Vagina (tissue), 2 donors: ENCODE data around the gene GRK5. TPM values are rescaled to one million over a fixed set of nuclear protein-coding genes. Genes with fewer than 3 reads are reported as not detected.

ENCODE experiments used
- DNase-seq, 2 donors: peaks; one replicate each; pipeline ENCODE4 v3.0.0-alpha.2; 2017; ENCODE audit errors: extremely low spot score in 2 of 2
- H3K27ac ChIP-seq: fragments of 200-600 bp; sonication (generic); one replicate; pipeline ENCODE4 v1.5.1; 2019
- H3K27me3 ChIP-seq: fragments of 200-600 bp; sonication (generic); one replicate; pipeline ENCODE4 v1.5.1; 2019
- H3K36me3 ChIP-seq, 2 donors: fragments of 200-600 bp; sonication (generic); one replicate each; pipeline ENCODE4 v1.5.1; 2017 to 2019
- H3K4me1 ChIP-seq: fragments of 200-600 bp; sonication (generic); one replicate; pipeline ENCODE4 v1.5.1; 2019
- H3K4me3 ChIP-seq, 2 donors: fragments of 200-600 bp; sonication (generic); 1 replicate in 1 of 2; 2 replicates in 1 of 2; pipeline ENCODE4 v1.5.1; 2016 to 2019
- H3K9me3 ChIP-seq: fragments of 200-600 bp; sonication (generic); one replicate; pipeline ENCODE4 v1.5.1; 2019
- POLR2A ChIP-seq, 2 donors: fragments of 450-650 bp; IDR thresholded peaks; one replicate each; pipeline ENCODE4 v1.6.1; 2017; ENCODE audit warnings: antibody characterized with exemption in 2 of 2, mild to moderate bottlenecking in 2 of 2, moderate library complexity in 2 of 2
- POLR2AphosphoS5 ChIP-seq, 2 donors: sonication (generic); formaldehyde crosslinking; IDR thresholded peaks; one replicate each; pipeline ENCODE4 v1.9.0; 2017; ENCODE audit warnings: antibody characterized with exemption in 2 of 2, mild to moderate bottlenecking in 2 of 2, low read depth in 1 of 2; ENCODE audit not compliant: insufficient read depth in 1 of 2
- intact Hi-C: fragments of 100-400 bp; cut with DNase I; formaldehyde crosslinking; loops from one replicate; pipeline ENCODE4 v1.15.1; 2023
- total RNA-seq: library from RNA; depleted of rRNA; stranded (reverse); fragments of >200 nt; gene quantifications from one replicate; pipeline ENCODE4 v1.2.3, GENCODE V29; 2016
- TF ChIP-seq, protein P1 (sequence below), 3 experiments: fragments of 450-650 bp in 2 of 3; fragments of 200-600 bp in 1 of 3; sonication (generic) in 1 of 3; IDR thresholded peaks; one replicate each; pipeline ENCODE4 v1.5.1; 2017 to 2019; ENCODE audit warnings: antibody characterized with exemption in 3 of 3, mild to moderate bottlenecking in 2 of 3, moderate library complexity in 2 of 3

The GRK5 gene
- total RNA-seq, 1 donor from 2014 or later = 16.5 TPM

DNA sequence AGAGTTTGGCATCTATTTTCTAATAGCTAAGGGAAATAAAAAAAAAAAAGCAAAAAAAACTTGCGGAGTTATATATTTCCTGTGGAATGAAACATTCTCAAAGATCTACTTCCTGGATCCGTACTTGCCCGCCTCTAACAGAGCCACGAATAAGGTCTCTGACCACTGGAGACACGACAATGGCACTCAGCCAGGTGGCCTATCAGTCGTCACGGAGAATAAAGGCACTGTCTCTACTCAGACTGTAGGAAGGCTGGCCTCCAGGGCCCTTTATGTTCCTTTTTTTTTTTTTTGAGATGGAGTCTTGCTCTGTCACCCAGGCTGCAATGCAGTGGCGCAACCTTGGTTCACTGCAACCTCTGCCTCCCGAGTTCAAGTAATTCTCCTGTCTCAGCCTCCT, 276.5 kb downstream of the GRK5 start:
- no peaks in the 10 kb centered on the region for H3K27me3 ChIP-seq
- intact Hi-C loops = no loop called here
- DNase-seq = no peak
- no peak overlapping the region for H3K27ac ChIP-seq
- H3K9me3 ChIP-seq = no peaks in the 10 kb centered on the region
- peaks cover 2% of the 10 kb centered on the region for H3K4me1 ChIP-seq
- H3K4me3 ChIP-seq = no peak overlapping the region
- no peaks in the 10 kb centered on the region for H3K36me3 ChIP-seq
- TF ChIP-seq POLR2A (IDR thresholded peaks at IDR 0.05) = no peak

DNA sequence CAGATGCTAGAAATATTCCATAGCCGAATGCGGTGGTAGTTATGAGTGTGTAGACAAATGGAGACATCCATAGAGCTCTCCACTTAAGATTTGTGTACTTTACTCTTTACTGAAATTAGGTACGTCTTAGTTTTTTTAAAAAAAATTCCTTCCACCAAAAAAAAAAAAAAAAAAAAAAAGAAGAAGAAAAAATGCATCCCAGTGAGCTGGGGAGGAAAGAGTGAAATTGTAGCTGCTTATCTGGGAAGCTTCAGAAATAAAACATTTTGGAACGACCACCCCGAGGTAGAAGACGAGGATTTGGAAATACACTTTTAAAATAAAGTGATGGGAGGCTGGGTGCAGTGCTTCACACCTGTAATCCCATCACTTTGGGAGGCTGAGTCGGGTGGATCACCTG, 281.3 kb downstream of the GRK5 start:
- H3K4me1 ChIP-seq = peaks cover 14% of the 10 kb centered on the region
- no peak for DNase-seq
- intact Hi-C loops = no loop called here
- TF ChIP-seq POLR2A (IDR thresholded peaks at IDR 0.05) = no peak
- TF ChIP-seq, protein P1, sequence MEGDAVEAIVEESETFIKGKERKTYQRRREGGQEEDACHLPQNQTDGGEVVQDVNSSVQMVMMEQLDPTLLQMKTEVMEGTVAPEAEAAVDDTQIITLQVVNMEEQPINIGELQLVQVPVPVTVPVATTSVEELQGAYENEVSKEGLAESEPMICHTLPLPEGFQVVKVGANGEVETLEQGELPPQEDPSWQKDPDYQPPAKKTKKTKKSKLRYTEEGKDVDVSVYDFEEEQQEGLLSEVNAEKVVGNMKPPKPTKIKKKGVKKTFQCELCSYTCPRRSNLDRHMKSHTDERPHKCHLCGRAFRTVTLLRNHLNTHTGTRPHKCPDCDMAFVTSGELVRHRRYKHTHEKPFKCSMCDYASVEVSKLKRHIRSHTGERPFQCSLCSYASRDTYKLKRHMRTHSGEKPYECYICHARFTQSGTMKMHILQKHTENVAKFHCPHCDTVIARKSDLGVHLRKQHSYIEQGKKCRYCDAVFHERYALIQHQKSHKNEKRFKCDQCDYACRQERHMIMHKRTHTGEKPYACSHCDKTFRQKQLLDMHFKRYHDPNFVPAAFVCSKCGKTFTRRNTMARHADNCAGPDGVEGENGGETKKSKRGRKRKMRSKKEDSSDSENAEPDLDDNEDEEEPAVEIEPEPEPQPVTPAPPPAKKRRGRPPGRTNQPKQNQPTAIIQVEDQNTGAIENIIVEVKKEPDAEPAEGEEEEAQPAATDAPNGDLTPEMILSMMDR (IDR thresholded peaks at IDR 0.05) = no peak
- TF ChIP-seq POLR2AphosphoS5 (IDR thresholded peaks at IDR 0.05; ENCODE audit: insufficient read depth in 1 of 2, low read depth in 1 of 2) = no peak
- H3K27me3 ChIP-seq = no peaks in the 10 kb centered on the region
- no peaks in the 10 kb centered on the region for H3K36me3 ChIP-seq
- H3K27ac ChIP-seq = no peak overlapping the region
- H3K4me3 ChIP-seq = no peak overlapping the region
- H3K9me3 ChIP-seq = no peaks in the 10 kb centered on the region

DNA sequence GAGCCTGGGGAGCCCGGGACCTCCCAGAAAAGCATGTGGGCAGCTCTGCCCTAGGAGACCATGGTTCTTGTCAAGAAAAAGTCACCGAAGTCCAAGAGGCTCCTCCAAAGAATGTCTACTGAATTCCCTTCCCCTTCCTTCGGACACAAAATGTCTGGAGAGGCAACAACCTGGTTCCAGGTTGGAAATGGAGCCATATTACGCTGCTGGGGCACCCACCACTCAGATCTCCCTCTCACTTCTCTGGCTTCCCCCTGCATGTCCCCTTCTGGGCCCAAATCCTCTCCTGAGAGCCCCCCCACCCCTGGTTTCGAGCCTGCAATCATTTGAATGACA, 282.6 kb downstream of the GRK5 start:
- Histone ChIP-seq H3K36me3 (no peaks in the 10 kb centered on the region), H3K9me3 (no peaks in the 10 kb centered on the region), H3K27ac (peak overlapping the region; percentile 4), H3K4me3 (peak overlapping the region; percentile 23 to 42), H3K27me3 (no peaks in the 10 kb centered on the region), H3K4me1 (peaks cover 25% of the 10 kb centered on the region)
- intact Hi-C loops = no loop called here
- DNase-seq = no peak
- no peak for TF ChIP-seq POLR2A (IDR thresholded peaks at IDR 0.05)
- TF ChIP-seq POLR2AphosphoS5 (IDR thresholded peaks at IDR 0.05; ENCODE audit: insufficient read depth in 1 of 2, low read depth in 1 of 2) = no peak
- TF ChIP-seq, protein P1 (IDR thresholded peaks at IDR 0.05) = no peak

DNA sequence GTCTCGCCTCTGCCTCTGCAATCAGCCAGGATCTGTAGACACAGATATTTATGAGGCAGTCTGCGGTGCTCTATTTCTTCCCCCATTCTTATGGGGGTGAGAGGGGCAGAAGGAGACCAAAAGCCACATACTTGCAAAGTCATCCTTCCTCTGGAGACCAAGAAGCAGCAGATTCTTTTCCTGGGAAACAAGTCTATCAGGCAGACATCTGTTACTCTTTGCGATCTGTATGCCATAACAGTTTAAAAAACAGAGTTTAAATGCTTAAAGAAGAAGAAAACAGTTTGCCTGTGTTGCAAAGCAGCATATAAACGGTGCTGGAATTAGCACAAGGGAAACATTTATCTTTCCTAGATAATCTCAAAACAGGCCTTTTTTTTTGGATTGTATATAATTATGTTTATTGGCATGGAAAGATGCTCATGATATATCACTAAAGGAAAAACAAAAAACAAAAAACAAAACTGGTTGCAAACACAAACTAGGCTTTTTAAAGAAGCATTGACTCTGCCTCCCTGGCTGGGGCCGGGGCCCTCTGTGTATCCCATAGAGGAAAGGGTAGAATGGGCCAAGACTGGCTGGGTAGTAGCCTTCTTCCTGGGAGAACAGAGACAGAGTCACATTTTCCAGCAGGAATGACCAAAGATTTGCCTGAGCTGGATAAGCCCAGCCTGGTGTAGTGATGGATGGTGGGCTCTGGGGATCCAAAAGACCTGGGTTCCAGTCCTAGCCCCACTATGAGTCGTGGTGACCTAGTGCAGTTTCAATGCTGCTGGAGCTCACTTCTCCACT, 284.8 kb downstream of the GRK5 start:
- H3K36me3 ChIP-seq = no peaks in the 10 kb centered on the region
- H3K9me3 ChIP-seq = no peaks in the 10 kb centered on the region
- peak overlapping the region; percentile 84 for H3K27ac ChIP-seq
- H3K4me1 ChIP-seq = peaks cover 35% of the 10 kb centered on the region
- DNase-seq = no peak
- H3K4me3 ChIP-seq = no peak overlapping the region
- intact Hi-C loops = no loop called here
- no peaks in the 10 kb centered on the region for H3K27me3 ChIP-seq
- TF ChIP-seq POLR2A (IDR thresholded peaks at IDR 0.05) = no peak
- TF ChIP-seq, protein P1 (IDR thresholded peaks at IDR 0.05) = no peak
- no peak for TF ChIP-seq POLR2AphosphoS5 (IDR thresholded peaks at IDR 0.05; ENCODE audit: insufficient read depth in 1 of 2, low read depth in 1 of 2)

DNA sequence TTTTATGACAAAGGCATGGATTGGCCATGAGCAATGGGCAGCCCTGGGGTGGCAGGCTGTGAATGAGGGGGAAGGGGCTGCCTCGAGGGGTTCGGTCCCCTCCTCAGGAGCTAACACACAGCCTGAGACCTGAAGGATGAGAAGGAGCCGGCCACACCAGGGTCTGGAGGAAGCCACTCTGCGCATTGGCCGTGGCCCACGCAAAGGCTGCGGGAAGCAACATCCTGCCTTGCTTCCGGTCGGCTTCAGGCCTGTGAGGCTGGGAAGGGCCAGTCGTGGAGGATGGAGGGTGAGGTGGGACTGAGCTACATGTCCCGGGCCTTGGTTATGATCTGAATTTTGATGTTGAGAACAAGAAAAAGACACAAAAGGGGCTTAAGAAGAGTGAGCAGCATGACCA, 285.8 kb downstream of the GRK5 start:
- no peak for DNase-seq
- intact Hi-C loops = no loop called here
- Histone ChIP-seq H3K27me3 (no peaks in the 10 kb centered on the region), H3K9me3 (no peaks in the 10 kb centered on the region), H3K4me3 (no peak overlapping the region), H3K27ac (peak overlapping the region; percentile 84), H3K36me3 (no peaks in the 10 kb centered on the region), H3K4me1 (peaks cover 35% of the 10 kb centered on the region)
- no peak for TF ChIP-seq POLR2AphosphoS5 (IDR thresholded peaks at IDR 0.05; ENCODE audit: insufficient read depth in 1 of 2, low read depth in 1 of 2)

DNA sequence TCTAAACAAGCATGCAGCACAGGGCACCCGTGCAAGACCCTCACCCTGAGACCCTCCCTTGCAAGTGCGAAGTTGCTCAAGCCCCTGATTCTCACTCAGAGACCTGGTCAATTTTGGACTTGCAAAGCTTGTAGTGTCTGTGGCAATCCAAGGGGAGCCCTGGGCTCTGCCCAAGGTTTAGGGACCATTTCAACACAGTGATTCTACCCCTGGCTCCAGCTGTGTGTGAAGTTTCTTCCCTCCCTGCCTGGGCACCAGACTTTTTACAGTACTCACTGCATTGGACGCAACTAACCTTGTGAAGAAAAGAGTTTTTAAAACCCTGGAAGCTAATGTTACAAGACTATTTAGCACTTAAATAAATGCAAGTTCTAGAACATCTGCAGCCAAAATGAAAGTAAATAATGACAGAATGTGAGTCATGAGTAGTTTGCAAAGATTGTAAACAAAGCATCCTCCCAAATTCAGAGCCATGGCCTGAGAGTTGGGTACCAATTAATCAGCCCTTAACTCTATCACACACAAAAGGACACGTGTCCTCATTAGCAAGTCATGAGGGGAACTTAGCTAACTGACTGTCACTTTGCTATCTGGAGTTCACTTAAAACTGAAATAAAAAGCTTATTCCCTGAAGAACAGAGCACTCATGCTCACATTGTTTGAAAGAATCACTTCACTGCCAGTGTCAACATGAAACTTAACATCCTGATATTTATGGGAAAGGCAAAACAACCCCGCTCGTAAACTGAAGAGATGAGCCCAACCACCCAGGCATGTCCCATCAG, 287.1 kb downstream of the GRK5 start:
- peak overlapping the region; percentile 84 for H3K27ac ChIP-seq
- DNase-seq = no peak
- intact Hi-C loops = no loop called here

More for the DNA sequence above, 287.1 kb downstream of the GRK5 start:
- Histone ChIP-seq H3K4me1 (peaks cover 29% of the 10 kb centered on the region), H3K9me3 (no peaks in the 10 kb centered on the region), H3K36me3 (no peaks in the 10 kb centered on the region), H3K4me3 (no peak overlapping the region), H3K27me3 (no peaks in the 10 kb centered on the region)
- TF ChIP-seq, protein P1 (IDR thresholded peaks at IDR 0.05) = no peak
- no peak for TF ChIP-seq POLR2AphosphoS5 (IDR thresholded peaks at IDR 0.05; ENCODE audit: insufficient read depth in 1 of 2, low read depth in 1 of 2)
- TF ChIP-seq POLR2A (IDR thresholded peaks at IDR 0.05) = no peak
